SK-N-SH (cell line): Measurements from ENCODE around the gene WNK1. TPM values are rescaled to one million over a fixed set of nuclear protein-coding genes. Genes with fewer than 3 reads are reported as not detected.

Experiments
- CTCF ChIA-PET: fragments of 300-600, 350-600 bp; formaldehyde crosslinking; extraction: SDS; loops from one replicate; lab custom pipeline; 2021; lab: Yijun Ruan, JAX
- POLR2A ChIA-PET: fragments of 350-600 bp; sonication (Branson Sonifier 250); formaldehyde crosslinking; extraction: SDS; loops from one replicate; lab custom pipeline; 2020; ENCODE audit warnings: antibody characterized with exemption, inconsistent platforms; lab: Yijun Ruan, JAX
- DNase-seq: peaks from one replicate; pipeline ENCODE4 v3.0.0; 2012
- H2AFZ ChIP-seq: fragments of 200-600 bp; sonication (generic); 2 replicates; pipeline ENCODE4 v1.8.1; 2016; ENCODE audit warnings: antibody characterized with exemption, mild to moderate bottlenecking, low read depth
- H3F3A ChIP-seq: fragments of 200-600 bp; sonication (generic); replicated peaks from 2 replicates; pipeline ENCODE3; 2016; ENCODE audit warnings: antibody characterized with exemption, mild to moderate bottlenecking; ENCODE audit not compliant: insufficient read depth
- H3K27ac ChIP-seq, 2 experiments: fragments of 200-500 bp in 1 of 2; fragments of 200-600 bp in 1 of 2; sonication (Bioruptor generic) in 1 of 2; sonication (generic), shearing (Covaris generic) in 1 of 2; 2 replicates each; pipeline versions ENCODE4 v1.5.1 to v1.6.1; 2014 to 2016; ENCODE audit warnings: low read depth in 2 of 2, inconsistent platforms in 1 of 2, low read length in 1 of 2, mild to moderate bottlenecking in 1 of 2, mixed read lengths in 1 of 2
- H3K27me3 ChIP-seq: fragments of 200-600 bp; sonication (generic), shearing (Covaris generic); 2 replicates; pipeline ENCODE4 v1.6.1; 2016; ENCODE audit warnings: mixed run types; ENCODE audit not compliant: insufficient read depth
- H3K36me3 ChIP-seq, 2 experiments: fragments of 200-500 bp in 1 of 2; fragments of 200-600 bp in 1 of 2; sonication (Bioruptor generic) in 1 of 2; sonication (generic) in 1 of 2; replicated peaks in 1 of 2; 2 replicates each; pipeline versions ENCODE3 to v1.5.1; 2014 to 2016; ENCODE audit warnings: low read length in 1 of 2, mild to moderate bottlenecking in 1 of 2; ENCODE audit not compliant: insufficient read depth in 2 of 2, control insufficient read depth in 1 of 2
- H3K4me1 ChIP-seq, 2 experiments: fragments of 200-500 bp in 1 of 2; fragments of 200-600 bp in 1 of 2; sonication (Bioruptor generic) in 1 of 2; sonication (generic), shearing (Covaris generic) in 1 of 2; 2 replicates each; pipeline versions ENCODE4 v1.5.1 to v1.6.1; 2014 to 2016; ENCODE audit warnings: low read depth in 1 of 2, low read length in 1 of 2, mixed run types in 1 of 2; ENCODE audit not compliant: insufficient read depth in 2 of 2, control insufficient read depth in 1 of 2
- H3K4me2 ChIP-seq: fragments of 200-600 bp; sonication (generic), shearing (Covaris generic); 2 replicates; pipeline ENCODE4 v1.6.1; 2017; ENCODE audit warnings: mixed run types
- H3K4me3 ChIP-seq, 2 experiments: fragments of 200-500 bp in 1 of 2; fragments of 200-600 bp in 1 of 2; sonication (Bioruptor generic) in 1 of 2; sonication (generic), shearing (Covaris generic) in 1 of 2; 2 replicates each; pipeline versions ENCODE4 v1.5.1 to v1.8.1; 2014 to 2016; ENCODE audit warnings: low read depth in 2 of 2, inconsistent platforms in 1 of 2, low read length in 1 of 2, mild to moderate bottlenecking in 1 of 2, mixed read lengths in 1 of 2, moderate library complexity in 1 of 2
- H3K79me2 ChIP-seq: fragments of 200-600 bp; sonication (generic); 2 replicates; pipeline ENCODE4 v1.8.1; 2017; ENCODE audit warnings: mild to moderate bottlenecking; ENCODE audit not compliant: insufficient read depth
- H3K9ac ChIP-seq: fragments of 200-600 bp; sonication (generic); 2 replicates; pipeline ENCODE4 v1.6.1; 2017; ENCODE audit warnings: mixed run types
- H3K9me2 ChIP-seq: fragments of 200-600 bp; sonication (generic); 2 replicates; pipeline ENCODE4 v1.6.1; 2017; ENCODE audit warnings: mixed run types
- H3K9me3 ChIP-seq: fragments of 200-600 bp; sonication (generic); 2 replicates; pipeline ENCODE4 v1.6.1; 2017; ENCODE audit warnings: mixed run types, mild to moderate bottlenecking, moderate library complexity
- H4K20me1 ChIP-seq: fragments of 200-600 bp; sonication (generic); 2 replicates; pipeline ENCODE4 v1.6.1; 2017; ENCODE audit warnings: mild to moderate bottlenecking, mixed run types; ENCODE audit not compliant: insufficient read depth
- CHD2 ChIP-seq: fragments of 150-350 bp; IDR thresholded peaks from 2 replicates; pipeline ENCODE4 v1.6.1; 2018; ENCODE audit warnings: low read length; ENCODE audit not compliant: partially characterized antibody
- ELF1 ChIP-seq: IDR thresholded peaks from 2 replicates; pipeline ENCODE4 v1.4.0; 2012
- EP300 ChIP-seq, 2 experiments: IDR thresholded peaks; 2 replicates each; pipeline versions ENCODE4 v1.4.0 to v1.6.1; 2012; ENCODE audit warnings: borderline replicate concordance in 1 of 2, low read depth in 1 of 2, low read length in 1 of 2
- EZH2phosphoT487 ChIP-seq: fragments of 200-600 bp; sonication (generic); IDR thresholded peaks from 2 replicates; pipeline ENCODE4 v1.6.1; 2017; ENCODE audit warnings: low read depth, mixed run types, mild to moderate bottlenecking, antibody characterized with exemption, moderate library complexity, borderline replicate concordance
- FOXJ3 ChIP-seq: sonication (generic); formaldehyde crosslinking; IDR thresholded peaks from 2 replicates; pipeline ENCODE4 v1.5.1; 2020; ENCODE audit warnings: mild to moderate bottlenecking, missing genetic modification reagents
- FOXM1 ChIP-seq: IDR thresholded peaks from 2 replicates; pipeline ENCODE4 v1.4.0; 2012; ENCODE audit warnings: low read depth, mild to moderate bottlenecking
- GABPA ChIP-seq: IDR thresholded peaks from 2 replicates; pipeline ENCODE4 v1.4.0; 2012; ENCODE audit warnings: low read depth, mild to moderate bottlenecking
- JUND ChIP-seq: IDR thresholded peaks from 2 replicates; pipeline ENCODE4 v1.4.0; 2012
- MAX ChIP-seq: IDR thresholded peaks from 2 replicates; pipeline ENCODE4 v1.4.0; 2012; ENCODE audit warnings: low read depth
- MEF2A ChIP-seq: IDR thresholded peaks from 2 replicates; pipeline ENCODE4 v1.4.0; 2012; ENCODE audit warnings: low read depth, borderline replicate concordance
- MXI1 ChIP-seq: IDR thresholded peaks from 2 replicates; pipeline ENCODE4 v1.6.1; 2012; ENCODE audit warnings: mild to moderate bottlenecking, low read depth, low read length, improper control_type of control experiment
- NFIC ChIP-seq: IDR thresholded peaks from 2 replicates; pipeline ENCODE4 v1.4.0; 2012; ENCODE audit warnings: borderline replicate concordance
- RAD21 ChIP-seq: IDR thresholded peaks from 2 replicates; pipeline ENCODE4 v1.6.1; 2012; ENCODE audit warnings: mild to moderate bottlenecking, low read length
- RCOR1 ChIP-seq: fragments of 150-350 bp; IDR thresholded peaks from 2 replicates; pipeline ENCODE4 v1.6.1; 2017; ENCODE audit warnings: antibody characterized with exemption, low read length
- RFX5 ChIP-seq: IDR thresholded peaks from 2 replicates; pipeline ENCODE4 v1.6.1; 2012; ENCODE audit warnings: mild to moderate bottlenecking, improper control_type of control experiment, low read length
- RXRA ChIP-seq: IDR thresholded peaks from 2 replicates; pipeline ENCODE4 v1.4.0; 2012; ENCODE audit warnings: low read depth, mild to moderate bottlenecking, borderline replicate concordance
- SIN3A ChIP-seq: IDR thresholded peaks from 2 replicates; pipeline ENCODE4 v1.6.1; 2012; ENCODE audit warnings: low read depth, mild to moderate bottlenecking, low read length, moderate library complexity, borderline replicate concordance
- SMC3 ChIP-seq: IDR thresholded peaks from 2 replicates; pipeline ENCODE4 v1.6.1; 2012; ENCODE audit warnings: low read depth, low read length, improper control_type of control experiment
- TCF12 ChIP-seq: IDR thresholded peaks from 2 replicates; pipeline ENCODE4 v1.4.0; 2012
- TEAD4 ChIP-seq: IDR thresholded peaks from 2 replicates; pipeline ENCODE4 v1.4.0; 2012; ENCODE audit warnings: mild to moderate bottlenecking, borderline replicate concordance; ENCODE audit not compliant: insufficient read depth
- YY1 ChIP-seq: IDR thresholded peaks from 2 replicates; pipeline ENCODE4 v1.4.0; 2012; ENCODE audit warnings: low read depth, mild to moderate bottlenecking
- WGBS: methylation state at CpG from one replicate; pipeline ENCODE4 v1.1.6; 2017; ENCODE audit warnings: low lambda C conversion rate; 5-methylcytosine and 5-hydroxymethylcytosine counted together
- polyA plus RNA-seq, 3 experiments: library from polyadenylated mRNA; depleted of rRNA; stranded (reverse); fragments of >200 nt; gene quantifications; 2 replicates each; pipeline ENCODE4 v1.2.3, GENCODE V29; 2012

Gene WNK1
- polyA plus RNA-seq, 1 of the 3 experiments (the other 2 are of a cell fraction) = 30.5 TPM

DNA sequence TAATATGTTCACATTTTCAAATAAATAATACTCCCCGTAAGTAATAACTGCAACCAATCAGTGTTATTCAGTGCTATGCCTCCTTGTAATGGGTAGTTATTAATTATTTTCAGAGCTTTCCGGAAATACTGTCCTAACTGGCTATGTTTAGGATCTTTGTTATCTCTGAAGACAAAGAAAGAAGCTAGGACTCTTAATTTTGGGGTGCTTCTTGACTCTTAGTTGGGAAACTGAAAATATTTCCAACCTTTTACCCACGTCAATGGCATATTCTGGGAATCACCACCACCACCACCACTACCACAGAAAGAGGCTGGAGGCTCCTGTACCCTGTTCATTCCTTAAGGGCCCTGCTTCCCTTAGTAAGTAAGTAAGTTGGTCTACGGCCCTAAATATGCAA, 158.0 kb downstream of the WNK1 start (continued):
- TF ChIP-seq MEF2A (no peak), GABPA (no peak), RCOR1 (no peak), EP300 (IDR thresholded peaks at IDR 0.05; ENCODE audit: borderline replicate concordance in 1 of 2, low read depth in 1 of 2, low read length in 1 of 2) (no peak), MXI1 (no peak), YY1 (no peak), NFIC (no peak), RFX5 (no peak), TEAD4 (no peak), RAD21 (no peak)

DNA sequence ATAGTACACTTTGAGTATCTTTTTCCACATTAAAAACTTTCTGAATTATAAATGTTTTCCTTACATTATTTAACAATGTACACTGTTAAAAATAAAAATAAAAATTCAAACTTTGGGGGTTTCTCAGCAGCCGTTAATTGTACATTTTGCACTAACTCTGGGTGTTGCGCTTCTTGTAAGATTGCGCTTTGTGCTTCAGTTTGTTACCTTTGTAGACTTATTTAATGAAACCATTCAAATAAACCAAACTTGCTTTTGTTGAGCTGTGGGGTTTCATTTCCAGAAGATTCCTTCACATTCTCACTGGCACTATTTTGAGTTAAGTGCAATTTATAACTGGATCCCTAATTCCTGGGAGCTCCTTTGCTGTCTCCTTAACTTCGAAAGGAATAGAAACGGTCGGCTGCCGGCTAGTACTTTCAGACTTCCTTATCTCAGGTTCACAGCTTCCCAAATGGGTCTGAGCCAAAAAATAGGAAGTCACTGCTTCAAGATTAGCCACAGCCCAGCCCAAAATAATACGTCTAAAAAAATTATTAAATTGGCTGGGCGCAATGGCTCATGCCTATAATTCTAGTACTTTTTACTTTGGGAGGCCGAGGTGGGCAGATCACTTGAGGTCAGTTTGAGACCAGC, 158.9 kb downstream of the WNK1 start:
- H3K36me3 ChIP-seq = peaks cover 66 to 74% of the 10 kb centered on the region in 2 experiments
- WGBS = 95% methylated on average over 10 of the region's 10 CpGs
- CTCF ChIA-PET = interaction anchor here (0.7 to 2.0 kb wide), 3 partner anchors 38 to 182 kb away, joined by 3 to 8 read pairs (median 4); partner anchors contain the start of gene RAD52

More for the DNA sequence above, 158.9 kb downstream of the WNK1 start:
- Histone ChIP-seq H2AFZ (no peak overlapping the region), H3K4me1 (no peaks in the 10 kb centered on the region), H3F3A (peaks cover 14% of the 10 kb centered on the region), H3K4me3 (no peak overlapping the region), H3K27me3 (no peaks in the 10 kb centered on the region), H3K9me2 (no peaks in the 10 kb centered on the region), H3K9ac (no peak overlapping the region)
- POLR2A ChIA-PET = no interaction called here
- TF ChIP-seq FOXJ3 (CRISPR knock-in tag) (no peak), FOXM1 (no peak), JUND (no peak), MXI1 (no peak), MAX (no peak), SMC3 (no peak), EP300 (IDR thresholded peaks at IDR 0.05; ENCODE audit: borderline replicate concordance in 1 of 2, low read depth in 1 of 2, low read length in 1 of 2) (no peak), EZH2phosphoT487 (no peak), RCOR1 (no peak), RXRA (no peak), GABPA (no peak), ELF1 (no peak), TCF12 (no peak), CHD2 (no peak), SIN3A (no peak), RAD21 (no peak)
- TF ChIP-seq, all 33 proteins: peak for 0
- no peak overlapping the region for H3K4me2 ChIP-seq
- H3K27ac ChIP-seq = no peak overlapping the region
- no peaks in the 10 kb centered on the region for H3K9me3 ChIP-seq
- no peaks in the 10 kb centered on the region; the same call in 1 of the 2 replicates for H3K79me2 ChIP-seq
- no peaks in the 10 kb centered on the region for H4K20me1 ChIP-seq
- no peak for DNase-seq
